ENCODE measurements around the gene LTO1.

LTO1 gene

DNA sequence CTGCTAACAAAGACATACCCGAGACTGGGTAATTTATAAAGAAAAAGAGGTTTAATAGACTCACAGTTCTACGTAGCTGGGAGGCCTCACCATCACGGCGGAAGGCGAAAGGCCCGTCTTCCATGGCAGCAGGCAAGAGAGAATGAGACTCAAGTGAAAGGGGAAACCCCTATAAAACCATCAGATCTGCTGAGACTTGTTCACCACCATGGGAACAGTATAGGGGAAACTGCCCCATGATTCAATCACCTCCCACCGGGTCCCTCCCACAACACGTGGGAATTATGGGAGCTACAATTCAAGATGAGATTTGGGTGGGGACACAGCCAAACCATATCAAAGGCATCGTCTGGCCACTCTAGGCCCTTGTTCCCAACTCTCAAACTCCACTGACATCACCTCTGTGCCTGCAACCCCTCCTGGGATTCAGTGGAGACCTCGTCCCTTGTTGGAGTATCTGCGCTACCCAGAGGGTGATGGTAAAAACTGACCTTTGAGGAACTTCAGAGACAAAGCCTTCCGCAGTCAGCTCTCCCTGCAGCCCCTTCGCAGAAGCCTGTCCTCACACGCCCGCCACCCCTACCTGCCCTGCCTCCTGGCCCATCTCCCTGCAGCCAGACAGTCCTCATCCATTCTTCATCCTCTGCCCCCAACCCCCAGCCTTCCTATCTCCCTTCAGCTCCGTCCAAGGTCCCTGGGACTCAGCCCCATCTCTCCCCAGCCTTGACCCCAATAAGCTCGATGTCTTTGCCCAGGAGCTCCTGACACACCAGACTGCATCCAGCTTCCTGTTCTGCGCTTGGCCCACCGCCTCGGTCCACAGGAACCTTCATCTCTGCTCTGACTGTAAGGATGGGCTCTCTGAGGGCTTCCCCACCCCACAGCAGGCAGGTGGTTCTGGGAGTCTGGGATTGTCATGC lies 18.4 kb downstream of the LTO1 start:
- peak; percentile 13 for DNase-seq

DNA sequence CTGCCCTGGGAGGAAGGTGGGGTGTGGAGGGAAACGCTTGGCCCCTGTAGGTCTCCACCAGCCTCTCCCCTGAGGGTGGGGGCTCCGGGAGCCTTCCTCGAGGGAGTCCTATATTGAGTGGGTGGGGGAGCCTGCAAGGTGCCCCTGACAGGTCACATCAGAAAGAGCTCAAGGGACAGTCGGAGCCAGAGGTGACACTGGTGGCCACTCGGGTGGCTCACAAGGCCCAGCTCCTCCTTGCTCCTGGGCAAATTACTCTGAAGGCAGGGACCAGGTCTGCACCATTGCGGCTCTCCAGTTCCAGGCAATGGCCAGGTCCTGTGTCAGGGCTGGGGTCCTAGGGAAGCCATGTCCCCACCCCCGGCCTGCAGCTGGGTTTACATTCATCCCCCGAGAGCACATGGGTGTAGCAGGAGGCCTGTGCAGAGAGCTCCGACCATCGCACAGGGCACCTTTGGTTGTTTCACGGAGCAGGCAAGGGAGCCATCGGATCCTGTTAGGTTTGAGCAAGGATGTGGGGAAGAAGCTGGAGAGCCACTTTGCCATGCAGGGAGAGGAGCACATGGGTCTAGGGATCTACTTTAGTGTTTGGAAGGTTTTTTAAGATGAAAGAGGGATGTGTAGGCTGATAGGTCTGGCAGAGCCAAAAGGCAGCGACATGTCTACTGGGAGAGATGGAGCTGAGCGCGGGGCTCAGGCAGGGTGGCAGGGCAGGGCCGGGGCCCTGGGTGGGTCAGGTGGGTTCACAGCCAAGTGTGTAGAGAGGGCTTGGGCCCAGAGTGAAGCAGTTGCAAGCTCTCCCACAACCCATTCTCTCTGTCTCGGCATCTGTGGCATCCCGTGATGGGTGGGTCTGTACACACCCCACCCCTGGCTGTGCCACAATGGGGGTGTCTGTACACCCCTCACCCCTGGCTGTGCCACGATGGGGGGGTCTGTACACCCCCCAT lies 19.4 kb downstream of the LTO1 start:
- no peak for DNase-seq

DNA sequence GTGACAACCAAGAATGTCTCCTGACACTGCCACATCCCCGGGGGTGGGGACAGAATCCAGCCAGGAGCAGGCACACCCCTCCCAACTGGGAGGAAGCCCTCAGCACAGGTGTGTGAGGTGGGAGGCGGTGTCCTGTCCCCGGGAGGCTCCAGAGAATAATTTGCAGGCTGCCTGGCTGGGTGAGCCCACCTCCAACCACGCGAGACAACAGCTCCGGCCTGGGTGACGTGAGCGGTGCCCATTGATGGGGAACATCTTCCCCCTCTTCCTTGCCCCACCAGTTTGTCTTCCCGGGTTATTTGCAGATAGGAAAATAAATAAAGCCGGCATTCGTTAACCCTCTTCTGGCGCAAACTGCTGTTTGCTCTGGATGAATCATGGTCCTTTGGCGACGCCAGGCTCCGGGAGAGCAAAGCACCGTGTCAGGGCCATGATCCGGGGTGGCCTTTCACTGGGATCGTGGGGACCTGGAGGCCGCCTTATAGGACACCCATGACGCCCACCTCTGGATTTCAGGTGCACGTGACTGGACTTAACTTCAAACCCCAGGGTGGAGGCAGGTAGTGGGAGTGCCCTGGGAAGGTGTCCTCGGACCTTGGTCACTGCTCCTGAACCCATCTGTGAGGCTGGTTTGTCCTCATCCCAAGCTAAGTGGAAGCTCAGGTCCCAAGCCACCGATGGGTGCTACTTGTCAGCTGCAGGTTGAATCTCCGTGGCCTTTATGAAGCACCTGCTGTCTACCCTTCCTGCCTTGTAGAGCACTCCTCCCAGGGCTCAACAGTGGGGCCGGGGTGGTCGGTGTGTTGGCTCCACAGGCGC lies 20.3 kb downstream of the LTO1 start:
- no peak for DNase-seq

- no peak for DNase-seq
These were observed 21.0 kb downstream of the LTO1 start for GRCh38 chr11:69654001-69654659.

GRCh38 chr11:69653406-69653960 lies 21.7 kb downstream of the LTO1 start:
- no peak for DNase-seq

- no peak for DNase-seq
These were observed 22.2 kb downstream of the LTO1 start for GRCh38 chr11:69652999-69653398.

- DNase-seq: no peak
These were observed 23.1 kb downstream of the LTO1 start for GRCh38 chr11:69651834-69652620.

- no peak for DNase-seq
These were observed 24.3 kb downstream of the LTO1 start for GRCh38 chr11:69650832-69651344.

DNA sequence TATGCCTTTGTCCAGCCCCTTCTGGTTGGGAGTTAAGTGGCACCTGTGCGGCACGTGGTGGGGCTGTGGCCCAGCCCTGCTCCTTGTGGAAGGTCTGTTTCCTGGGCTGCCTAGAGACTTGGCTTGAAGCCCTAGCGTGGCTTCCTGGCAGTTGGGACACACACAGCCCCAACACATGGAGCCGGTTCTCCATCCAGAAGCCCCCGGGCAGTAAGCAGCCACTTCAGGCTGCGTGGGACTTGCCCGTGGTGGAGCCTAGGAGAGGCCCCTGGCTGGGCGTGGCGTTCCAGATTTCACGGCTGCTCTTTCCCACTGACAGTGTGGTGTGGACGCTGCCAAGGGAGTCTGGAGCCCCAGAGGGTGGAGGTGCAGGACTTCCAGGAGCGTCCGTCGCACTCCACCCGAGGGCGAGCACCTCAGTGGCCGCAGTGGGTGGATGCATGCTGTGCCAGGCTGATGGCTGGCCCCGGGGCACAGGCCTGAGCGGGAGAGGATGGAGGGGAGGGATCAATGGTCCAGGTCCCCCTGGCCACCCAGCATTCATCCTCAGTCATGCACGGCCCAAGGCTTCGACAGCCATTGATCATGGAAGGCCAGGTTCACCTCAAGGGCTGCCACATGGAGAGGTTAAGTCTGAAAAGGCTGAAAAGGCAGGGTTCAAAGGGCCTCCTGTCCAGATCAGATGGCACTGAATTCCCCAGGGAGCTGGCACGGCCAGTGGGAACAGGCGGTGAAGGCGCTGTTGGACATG lies 24.9 kb downstream of the LTO1 start:
- no peak for DNase-seq

- DNase-seq: no peak
These were observed 25.6 kb downstream of the LTO1 start for GRCh38 chr11:69649576-69649900.

- DNase-seq: no peak
These were observed 26.2 kb downstream of the LTO1 start for GRCh38 chr11:69648679-69649575.

GRCh38 chr11:69647761-69648497 lies 27.2 kb downstream of the LTO1 start:
- no peak for DNase-seq

DNA sequence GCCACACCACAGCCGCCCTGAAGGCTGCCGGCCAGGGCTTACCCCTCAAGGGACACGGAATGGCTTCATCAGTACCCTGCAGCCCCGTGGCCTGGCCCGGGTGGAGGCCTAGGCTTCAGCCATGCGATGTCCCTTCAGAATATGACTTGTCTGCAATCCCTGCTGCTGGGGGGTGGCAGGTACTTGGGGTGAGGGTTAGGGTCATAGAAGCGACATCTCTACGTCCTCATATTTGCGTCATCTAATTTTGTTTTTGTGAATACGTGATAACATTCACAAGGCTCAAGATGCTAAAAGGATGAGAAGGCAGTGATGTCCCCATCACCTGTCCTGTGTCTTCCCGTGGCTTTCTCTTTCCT lies 27.8 kb downstream of the LTO1 start:
- DNase-seq: no peak

- DNase-seq: no peak
These were observed 28.4 kb downstream of the LTO1 start for GRCh38 chr11:69646493-69647389.

GRCh38 chr11:69645801-69646492 lies 29.2 kb downstream of the LTO1 start:
- DNase-seq: no peak

DNA sequence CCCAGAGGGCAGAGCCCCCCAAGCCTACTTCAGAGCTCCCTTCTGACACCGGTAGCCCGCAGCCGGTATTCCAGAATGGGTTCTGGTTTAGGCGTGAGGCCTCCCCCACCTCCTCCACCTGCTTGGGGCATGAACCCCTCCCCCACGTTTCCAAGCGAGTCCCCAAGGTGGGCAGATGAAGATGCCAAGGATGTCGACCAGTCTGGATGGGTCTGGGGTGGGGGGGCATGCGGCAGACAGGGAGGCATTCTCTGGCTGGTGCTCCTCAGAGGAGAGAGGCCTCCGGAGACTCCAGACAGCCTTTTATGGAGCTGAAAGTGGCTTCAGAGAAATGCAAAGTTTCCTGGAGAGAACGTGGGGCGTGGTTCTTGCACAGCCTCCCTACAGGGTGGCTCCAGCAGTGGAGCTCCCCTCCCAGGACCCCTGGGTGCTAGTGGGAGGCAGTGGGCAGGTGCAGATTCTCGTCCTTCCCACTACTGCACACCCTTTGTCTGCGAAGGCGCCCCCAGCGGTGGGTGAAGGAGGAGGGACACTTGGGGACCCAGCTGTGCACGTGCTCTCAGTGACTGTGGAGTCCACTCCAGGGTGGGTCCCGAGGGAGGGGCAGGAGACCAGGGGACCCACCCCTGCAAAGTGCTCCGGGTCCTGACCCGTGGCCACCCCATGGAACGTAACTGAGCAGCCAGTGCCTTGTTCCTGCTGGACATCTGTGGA lies 30.0 kb downstream of the LTO1 start:
- no peak for DNase-seq
